Amygdala (tissue), 56 donors: Measurements from ENCODE around the gene KRT75.

Experiments
- DNase-seq, 56 donors: peaks; one replicate each; lab custom pipeline; 2025; lab: John Stamatoyannopoulos, UW

Gene KRT75

DNA sequence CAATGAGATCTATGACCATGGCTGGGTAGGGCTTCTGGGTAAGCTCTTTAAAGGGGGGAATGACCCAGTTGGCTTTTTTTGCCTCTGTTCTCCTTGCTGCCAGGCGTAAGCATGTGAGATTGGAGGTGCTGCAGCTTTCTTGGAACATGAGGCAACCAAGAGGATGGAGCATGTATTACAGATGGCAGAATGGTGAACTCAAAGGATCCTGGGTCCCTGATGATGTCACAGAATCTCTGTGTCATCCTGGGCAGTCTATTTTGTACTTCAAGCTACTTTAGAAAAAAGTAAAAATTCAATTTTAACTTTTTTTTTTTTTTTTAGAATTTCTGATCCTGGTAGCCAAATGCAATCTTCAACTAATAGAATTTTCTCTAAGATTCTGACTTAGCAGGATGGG lies 36.0 kb downstream of the KRT75 start:
- no peak for DNase-seq

DNA sequence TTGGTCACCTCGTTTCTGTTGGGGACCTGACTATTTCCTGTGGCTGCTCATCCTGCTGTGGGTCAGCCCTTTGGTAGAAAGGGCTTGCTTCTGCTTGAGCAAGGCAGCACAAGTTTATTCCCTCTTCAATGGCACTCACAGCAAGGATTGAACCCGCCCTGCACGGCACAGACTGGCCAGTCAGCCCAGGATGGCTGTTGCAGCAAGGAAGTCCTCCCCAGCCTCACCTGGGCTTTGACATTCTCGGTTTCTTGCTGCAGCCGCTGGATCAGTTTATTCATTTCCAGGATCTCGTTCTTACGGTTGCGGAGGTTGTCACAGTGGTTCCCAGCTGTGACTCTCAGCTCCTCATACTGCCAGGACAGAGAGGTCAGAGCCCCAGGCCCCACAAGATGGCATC lies 37.5 kb downstream of the KRT75 start:
- DNase-seq = no peak

DNA sequence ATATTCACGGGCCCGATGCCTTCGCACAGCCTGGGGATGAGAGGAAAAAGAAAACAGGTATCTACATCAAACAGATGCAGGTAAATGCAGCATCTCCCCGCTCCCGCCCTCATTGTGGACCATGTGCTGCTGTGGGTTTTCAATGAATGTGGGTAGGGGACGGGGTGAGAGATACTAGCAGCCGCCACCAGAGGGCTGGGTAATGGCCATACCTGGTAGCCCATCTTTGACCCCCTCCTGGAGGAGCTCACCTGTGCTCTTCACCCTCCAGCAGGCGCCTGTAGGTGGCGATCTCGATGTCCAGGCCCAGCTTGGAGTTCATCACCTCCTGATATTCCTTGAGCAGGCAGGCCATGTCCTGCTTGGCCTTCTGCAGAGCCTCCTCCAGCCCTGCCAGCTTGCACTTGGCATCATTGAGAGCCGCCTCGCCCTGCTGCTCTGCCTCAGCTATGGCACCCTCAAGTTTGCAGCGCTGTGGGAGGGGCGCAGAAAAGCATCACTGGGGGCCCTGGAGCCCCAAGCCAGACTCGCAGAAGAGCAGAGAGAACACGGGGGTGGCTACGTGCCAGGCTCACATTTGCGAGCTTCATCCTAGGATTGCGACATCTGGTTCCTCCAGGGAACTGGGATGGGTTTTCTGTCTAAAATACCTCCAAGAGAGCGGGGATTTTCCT lies 38.3 kb downstream of the KRT75 start:
- DNase-seq = no peak

DNA sequence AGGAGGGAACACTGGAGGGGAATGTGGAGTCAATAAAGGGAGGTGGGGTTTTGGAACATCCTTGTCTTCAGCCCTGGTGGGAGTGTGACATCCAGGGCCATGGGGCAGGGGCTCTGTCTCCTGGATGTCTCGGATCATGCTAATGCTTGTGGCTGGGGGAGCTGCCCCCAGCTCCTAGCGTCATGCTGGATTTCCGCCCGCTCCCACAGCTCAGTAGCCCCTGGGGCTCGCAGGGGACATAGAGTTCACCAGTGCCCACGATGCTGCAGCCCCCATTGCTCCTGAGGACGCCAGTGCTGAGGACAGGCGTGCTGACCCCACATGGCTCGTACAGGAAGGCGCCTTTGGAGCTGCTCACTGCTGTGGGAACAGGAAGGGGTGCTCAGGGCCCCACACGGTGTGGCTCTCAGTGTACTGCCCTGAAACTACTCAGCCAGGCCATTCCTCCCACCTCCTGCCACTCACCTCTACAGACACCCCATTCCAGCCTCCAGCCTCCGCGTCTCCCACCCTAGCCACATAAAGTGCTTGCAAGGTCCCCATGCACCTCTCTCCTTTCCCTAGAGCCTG lies 39.2 kb downstream of the KRT75 start:
- DNase-seq = no peak

DNA sequence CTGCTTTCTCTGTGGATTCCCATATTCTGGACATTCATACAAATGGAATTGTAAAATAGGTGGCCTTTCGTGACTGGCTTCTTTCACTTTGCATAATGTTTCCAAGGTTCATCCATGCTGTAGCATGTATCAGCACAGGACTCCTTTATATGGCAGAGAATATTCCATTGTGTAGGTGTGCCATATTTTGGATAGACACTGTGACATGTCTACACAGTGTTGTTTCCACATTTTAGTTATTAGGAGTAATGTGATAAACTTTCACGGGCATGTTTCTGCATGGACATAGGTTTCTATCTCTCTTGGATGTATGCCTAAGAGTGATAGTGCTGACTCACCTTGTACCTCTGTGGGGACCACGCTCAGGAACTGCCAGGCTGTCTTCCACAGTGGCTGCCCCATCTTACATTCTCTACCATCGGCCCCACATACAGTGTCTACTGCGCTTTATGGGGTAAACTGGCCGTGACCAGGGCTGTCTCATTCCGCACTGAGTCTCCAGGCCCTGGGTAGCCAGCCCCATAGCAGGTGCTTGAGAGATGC lies 41.6 kb downstream of the KRT75 start:
- DNase-seq = no peak

DNA sequence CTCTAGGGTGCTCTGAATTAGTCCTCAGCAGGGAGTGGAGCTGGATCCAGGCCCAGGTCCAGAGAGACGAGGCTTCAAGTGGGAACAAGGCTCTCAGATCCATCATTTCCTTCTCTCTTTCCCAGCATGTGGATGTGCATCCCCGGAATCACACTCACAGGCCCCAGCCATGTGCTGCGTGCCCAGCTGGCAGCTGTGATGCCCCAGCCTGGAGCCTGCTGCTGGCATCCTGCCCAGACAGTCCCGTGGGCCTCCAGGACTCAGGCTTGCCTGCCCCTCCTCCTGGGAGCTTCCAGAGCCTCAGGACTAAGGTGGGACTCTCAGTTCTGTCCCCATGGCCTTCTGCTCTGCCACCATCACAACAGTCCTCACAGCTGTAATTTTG lies 42.6 kb downstream of the KRT75 start:
- peak in 45 of 56 donors; percentile 4 to 80 (median 52) for DNase-seq

DNA sequence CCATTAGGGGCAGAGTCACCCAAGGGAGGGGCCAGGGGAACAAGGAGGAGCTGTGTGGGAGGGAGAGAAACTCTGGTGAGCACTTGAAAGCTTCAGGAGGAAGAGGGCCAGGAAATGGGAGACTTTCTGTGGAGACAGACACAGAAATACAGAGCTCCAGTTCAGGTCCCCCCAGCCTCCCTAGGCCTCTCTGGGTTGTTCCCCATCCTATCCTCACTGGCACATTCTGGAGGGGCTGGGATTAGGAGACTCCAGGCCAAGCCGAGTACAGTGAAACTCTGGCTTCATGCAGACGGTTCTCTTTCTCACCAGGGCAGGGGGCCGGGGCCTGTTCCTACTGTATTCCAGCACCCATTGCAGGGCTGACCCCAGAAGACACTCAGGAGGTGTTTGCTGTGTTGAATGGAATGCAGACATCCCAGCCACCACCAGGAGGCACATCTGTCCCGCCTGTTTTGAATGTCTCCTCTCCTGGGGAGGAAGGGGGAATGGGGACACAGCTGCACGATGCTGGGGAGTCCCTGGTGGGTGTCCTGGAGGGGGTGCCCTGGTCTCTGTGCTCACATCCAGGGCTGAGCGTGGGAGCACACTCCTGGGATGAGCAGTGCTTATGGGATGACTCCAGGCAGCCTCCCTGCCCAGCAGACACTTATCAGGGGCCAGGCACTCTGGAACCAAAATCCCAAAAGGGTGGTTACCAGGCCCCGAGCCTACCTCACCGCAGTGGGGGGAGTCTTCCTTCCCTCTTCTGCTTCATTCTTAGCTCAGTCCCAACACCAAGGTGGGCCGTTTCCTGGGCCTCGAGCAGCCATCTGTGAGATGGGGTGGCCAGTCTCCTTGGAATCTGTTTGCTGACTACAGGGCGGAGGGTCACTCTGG lies 43.2 kb downstream of the KRT75 start:
- peak in 5 of 56 donors; percentile 4 to 11 (median 7) for DNase-seq

DNA sequence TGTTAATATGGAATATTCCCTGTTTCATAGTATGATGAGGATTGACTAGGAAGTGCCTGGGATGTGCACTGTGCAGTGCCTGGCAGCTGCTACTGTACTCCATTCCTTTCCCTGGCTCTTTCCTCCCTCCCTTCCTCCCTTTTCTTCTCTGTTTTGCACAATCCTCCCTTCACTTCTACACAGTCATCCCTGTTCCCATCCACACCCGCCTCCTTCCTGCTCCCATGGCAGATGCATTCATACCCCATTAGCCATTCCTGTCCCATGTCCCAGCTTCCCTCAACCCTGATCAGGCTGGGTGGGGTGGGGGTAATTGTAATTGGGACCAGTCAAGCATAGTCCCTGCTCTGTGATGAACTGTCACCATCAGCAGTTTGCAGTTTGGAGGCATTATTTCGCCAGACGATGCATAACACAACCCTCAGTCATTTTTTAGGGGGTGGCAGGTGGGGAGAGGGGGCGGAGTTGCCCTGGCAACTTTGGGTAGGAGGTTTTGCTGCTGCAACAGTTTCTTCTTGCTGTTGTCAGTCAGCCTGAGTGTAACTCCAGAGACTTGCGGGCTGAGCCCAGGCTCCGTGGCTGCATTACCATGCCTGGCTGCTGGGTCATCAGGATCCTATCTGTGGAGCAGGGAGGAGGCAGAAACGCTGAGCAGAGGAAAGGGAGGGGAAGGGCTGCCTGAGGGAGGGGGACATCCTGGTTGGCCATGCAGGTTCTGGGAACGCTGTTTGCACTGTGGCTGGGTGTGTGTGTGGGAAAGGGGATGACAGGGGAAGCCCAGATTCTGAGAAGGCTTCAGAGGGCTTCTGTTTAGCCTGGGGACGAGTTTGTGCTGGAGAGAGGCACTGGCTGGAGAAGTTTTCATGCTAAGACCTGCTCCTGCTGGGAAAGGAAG lies 44.6 kb downstream of the KRT75 start:
- DNase-seq = peak in 30 of 56 donors; percentile 8 to 73 (median 34)

DNA sequence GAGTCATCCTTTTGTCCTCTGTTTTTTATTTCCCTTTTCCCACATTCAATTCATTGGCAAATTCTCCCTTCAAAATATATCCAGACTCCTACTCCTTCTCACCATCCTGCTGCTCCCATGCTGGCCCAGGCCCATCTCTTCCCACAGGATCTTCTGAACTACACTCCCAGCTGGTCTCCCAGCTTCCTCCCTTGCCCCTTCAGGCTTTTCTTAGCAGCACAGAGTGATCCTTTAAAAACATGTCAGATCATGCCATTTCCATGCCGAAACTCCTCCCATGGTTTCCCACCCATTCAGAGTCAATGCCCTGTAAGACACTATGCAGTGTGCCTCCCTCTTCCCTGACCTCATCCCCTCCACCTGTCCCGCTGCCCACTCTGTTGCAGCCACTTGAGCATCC lies 46.3 kb downstream of the KRT75 start:
- DNase-seq = peak in 1 of 56 donors; percentile 6

DNA sequence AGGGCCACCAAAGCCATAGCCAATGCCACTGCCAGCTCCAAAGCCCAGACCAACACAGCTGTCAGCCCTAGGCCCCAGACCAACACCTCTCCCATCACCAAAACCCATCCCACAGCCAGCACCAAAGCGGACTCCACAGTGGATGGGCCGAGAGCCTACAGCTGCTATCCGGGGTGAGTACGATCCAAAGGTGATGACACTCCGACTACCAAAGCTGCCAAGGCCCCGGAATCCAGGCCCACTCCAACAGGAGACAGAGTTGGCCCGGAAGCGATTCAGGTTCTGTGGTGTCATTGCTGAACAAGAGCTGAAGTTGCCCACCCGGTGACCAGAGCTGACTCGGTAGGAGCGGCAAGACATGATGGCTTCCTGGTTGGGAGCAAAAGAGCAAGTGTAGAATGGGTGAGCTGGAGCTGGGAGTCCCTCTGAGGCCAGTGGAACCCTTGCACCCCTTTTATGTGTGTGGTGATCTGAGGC lies 48.9 kb downstream of the KRT75 start, which contains the start of gene KRT84:
TSS of gene KRT84 (minus strand) at position 427 of the 477 bp plus-strand sequence. CDS start at position 360, 67 bp downstream.
- DNase-seq = no peak

DNA sequence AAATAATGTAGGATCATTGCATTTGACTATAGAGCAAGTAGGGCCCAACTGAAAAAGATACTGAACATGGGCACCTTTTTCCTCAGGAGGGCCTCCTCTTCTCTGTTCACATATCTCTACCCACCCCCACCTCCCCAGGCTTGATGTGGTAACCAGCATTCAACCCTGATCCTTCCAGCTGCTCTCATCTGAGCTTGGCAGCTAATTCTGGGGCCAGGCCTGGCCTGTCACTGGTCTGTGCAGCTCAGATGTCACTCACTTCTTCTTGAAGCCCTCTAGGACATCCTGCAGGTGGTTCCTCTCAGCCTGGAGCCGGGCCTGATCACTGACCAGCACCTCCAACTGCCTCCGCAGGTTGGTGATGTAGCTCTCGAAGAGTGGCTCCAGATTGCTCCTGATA lies 50.8 kb downstream of the KRT75 start:
- DNase-seq = no peak

DNA sequence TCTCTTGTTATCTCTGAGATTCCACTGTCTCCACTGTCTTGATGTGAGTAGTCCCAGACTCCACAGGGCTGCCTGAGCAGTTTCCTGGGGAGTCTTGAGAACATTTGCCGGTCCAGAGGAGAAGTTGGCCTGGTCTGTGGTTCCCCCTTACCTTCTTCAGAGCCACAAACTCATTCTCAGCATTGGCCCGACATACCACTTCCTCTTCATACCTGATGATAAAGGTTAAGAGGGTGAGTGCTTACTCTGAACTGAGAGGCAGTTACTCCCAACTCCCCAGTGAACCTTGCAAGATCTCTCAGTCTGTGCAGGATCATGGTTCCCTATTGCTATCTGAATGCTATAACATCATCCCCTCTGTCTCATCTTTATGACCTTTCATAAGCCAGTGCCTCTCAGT lies 51.3 kb downstream of the KRT75 start:
- DNase-seq = no peak

DNA sequence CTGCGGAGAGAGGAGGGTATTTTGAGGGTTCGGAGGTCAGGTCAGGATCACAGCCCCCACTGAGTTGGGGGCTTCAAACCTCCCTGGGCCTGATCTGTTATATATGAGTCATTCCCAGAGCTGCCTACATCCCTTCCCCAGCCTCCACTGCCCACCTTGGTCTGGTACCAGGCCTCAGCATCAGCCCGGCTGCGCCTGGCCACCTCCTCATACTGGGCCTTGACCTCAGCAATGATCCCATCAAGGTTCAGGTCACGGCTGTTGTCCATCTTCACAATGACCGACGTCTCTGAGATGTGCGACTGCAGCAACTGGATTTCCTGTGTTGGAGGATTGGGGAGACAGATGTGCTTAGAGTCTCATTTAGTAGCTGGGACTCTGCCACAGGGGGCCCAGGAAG lies 53.0 kb downstream of the KRT75 start:
- no peak for DNase-seq

DNA sequence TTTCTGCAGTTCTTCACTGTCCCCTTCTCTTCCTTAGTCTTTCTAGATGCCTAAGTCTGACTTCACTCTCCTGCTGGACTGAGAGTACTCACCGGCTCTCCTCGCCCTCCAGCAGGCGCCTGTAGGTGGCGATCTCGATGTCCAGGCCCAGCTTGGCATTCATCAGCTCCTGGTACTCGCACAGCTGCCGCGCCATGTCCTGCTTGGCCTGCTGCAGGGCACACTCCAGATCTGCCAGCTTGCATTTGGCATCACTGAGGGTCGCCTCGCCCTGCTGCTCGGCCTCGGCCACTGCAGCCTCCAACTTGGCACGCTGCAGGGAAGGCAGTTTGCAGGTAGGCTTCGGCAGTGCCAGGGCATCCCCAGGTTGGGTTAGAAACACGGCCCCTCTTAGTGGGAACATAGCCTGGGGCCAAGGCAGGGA lies 53.9 kb downstream of the KRT75 start:
- peak in 25 of 56 donors; percentile 4 to 59 (median 29) for DNase-seq

DNA sequence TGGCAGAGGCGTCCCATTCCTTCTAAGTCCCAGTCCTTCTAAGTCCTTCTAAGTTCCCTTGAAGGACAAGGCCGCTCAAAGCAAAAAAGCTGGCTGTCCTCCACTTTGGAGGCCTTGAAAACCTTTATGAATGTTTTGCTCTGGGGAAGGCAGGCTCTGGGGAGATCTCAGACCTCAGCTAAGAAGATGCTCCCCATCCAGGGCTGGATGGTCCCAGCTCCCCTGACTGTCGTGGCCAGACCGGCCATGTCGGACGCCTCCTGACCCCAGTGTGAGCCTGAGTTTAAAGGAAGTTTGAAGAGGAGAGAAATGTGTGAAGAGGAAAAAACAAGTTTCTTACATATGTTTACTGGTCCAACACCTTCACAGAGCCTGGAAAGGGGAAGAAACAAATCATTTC lies 54.6 kb downstream of the KRT75 start:
- DNase-seq = no peak

DNA sequence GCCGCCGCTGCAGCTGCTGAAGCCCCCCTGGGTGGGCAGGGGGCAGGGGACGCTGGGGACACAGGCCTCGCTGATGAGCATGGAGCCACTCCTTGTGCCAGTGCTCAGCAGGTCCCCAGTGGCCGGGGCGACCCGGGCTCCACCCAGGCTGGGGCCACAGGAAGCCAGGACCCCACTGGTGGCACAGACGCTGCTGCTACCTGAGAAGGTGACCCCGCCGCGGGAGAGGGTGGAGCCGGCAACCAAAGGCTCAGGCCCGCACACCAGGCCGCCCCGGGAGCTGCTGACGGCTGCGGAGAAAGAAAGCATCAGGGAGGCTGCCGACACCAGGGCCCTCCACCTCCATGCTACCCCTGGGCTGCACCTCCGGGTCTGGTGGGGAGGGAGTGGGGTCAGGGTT lies 56.1 kb downstream of the KRT75 start:
- no peak for DNase-seq

DNA sequence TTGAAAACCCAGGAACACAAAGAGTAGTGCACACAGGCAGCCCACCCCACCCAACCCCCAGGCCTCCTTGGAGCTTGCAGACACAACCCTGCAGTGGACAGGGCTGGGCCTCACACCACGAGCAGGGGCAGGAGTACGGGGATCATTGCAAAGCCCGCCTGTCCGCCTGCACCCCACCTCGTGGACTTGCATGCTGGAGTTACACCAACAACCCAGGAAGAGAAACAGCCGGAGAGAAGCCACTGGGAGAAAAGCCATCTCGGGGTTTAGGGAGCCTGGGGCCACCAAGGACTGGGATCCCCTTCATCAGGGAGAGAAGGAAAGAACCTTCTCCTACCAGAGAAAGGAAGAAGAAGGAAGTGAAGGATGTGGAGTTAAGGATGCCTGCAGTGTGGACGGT lies 56.9 kb downstream of the KRT75 start:
- no peak for DNase-seq
